Measurements from ENCODE around the gene CPSF3. TPM values are rescaled to one million over a fixed set of nuclear protein-coding genes. Genes with fewer than 3 reads are reported as not detected.

CPSF3 gene
- total and polyA plus RNA-seq, 2 of the 8 experiments (the other 6 are each of a cell fraction or from before 2014, with no cell fraction given): 44.5 to 93.3 TPM

DNA sequence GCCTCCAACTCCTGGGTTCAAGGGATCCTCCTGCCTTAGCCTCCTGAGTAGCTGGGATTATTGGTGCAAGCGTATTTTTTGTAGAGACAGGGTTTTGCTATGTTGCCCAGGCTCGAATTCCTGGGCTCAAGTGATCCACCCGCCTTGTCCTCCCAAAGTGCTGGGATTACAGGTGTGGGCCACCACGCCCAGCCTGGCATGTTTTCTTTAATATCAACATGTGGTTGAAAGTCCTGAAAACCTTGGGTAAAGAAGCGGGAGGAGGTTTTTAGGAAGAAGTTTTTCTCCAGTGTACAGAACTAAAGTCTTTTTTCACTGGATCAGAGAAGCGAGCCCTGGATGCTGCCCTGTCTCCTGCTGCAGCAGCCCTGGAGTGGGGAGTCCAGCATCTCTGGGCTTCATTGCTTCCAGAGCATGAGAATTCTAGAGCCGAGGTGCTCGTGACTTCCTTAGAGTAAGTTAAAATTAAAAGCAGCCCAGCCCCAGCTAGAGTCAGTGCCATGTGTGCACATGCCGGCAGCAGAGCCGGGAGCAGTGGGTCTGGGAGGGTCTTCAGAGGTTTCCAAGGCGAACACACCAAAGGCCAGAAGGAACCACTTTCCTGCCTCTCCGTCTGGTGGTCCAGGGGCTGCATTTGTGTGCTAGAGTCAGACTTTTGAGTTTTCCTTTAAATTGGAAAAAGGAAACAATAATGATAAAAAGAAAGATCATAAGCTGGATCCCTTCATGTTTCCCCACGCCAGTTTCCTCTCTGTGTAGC, 31.3 kb upstream of the CPSF3 start:
- POLR2A ChIA-PET (ENCODE audit: partially characterized antibody): no interaction called here
- no peak overlapping the region for H4K5ac ChIP-seq (ENCODE audit: insufficient read length, low read depth, low read length)
- WGBS, 2 experiments (ENCODE audit: extremely low coverage in 1 of 2, insufficient coverage in 1 of 2, insufficient read length in 1 of 2, insufficient replicate concordance in 2 of 2, low coverage in 1 of 2, low lambda C conversion rate in 2 of 2, missing lambda C conversion rate in 1 of 2): 85% methylated on average over 13 of the region's 13 CpGs; no CpG with 5 or more reads in 1 of the 2 experiments
- FAIRE-seq: no peak
- H2BK120ac ChIP-seq (replicated peaks; ENCODE audit: low read depth, low read length): no peak overlapping the region
- H3K9ac ChIP-seq (replicated peaks in 1 of 4; ENCODE audit: extremely low read depth in 1 of 4, low read depth in 3 of 4, low read length in 3 of 4): no peak overlapping the region
- H2BK20ac ChIP-seq (ENCODE audit: low read length): no peak overlapping the region
- no peaks in the 10 kb centered on the region for H3K79me2 ChIP-seq (ENCODE audit: control insufficient read depth in 1 of 2, insufficient read depth in 2 of 2, low read length in 2 of 2)
- 0 out of 2 replicates have a peak overlapping the region, but pooled peaks have one; percentile 28 for H2AK5ac ChIP-seq (ENCODE audit: low read depth, low read length)
- no peak overlapping the region for H2BK12ac ChIP-seq (ENCODE audit: low read depth, low read length)
- no peaks in the 10 kb centered on the region for H3K27me3 ChIP-seq (replicated peaks in 1 of 4; ENCODE audit: control insufficient read depth in 3 of 4, extremely low read depth in 1 of 4, insufficient read depth in 3 of 4, low read length in 3 of 4)
- no peak overlapping the region for H3K4me3 ChIP-seq (ENCODE audit: extremely low read depth in 1 of 4, insufficient read depth in 2 of 4, low read depth in 3 of 4, low read length in 4 of 4)
- H3K79me1 ChIP-seq (ENCODE audit: low read depth, low read length): no peaks in the 10 kb centered on the region
- no peak overlapping the region for H3K27ac ChIP-seq (ENCODE audit: low read depth, low read length)
- peaks cover 0 to 7% (median 2%) of the 10 kb centered on the region in 4 experiments; a peak in 5 of 8 replicates for H3K36me3 ChIP-seq (ENCODE audit: control insufficient read depth in 2 of 4, insufficient read depth in 4 of 4, low read length in 3 of 4)
- H4K8ac ChIP-seq (ENCODE audit: extremely low read depth, insufficient read depth, low read length): no peak overlapping the region; the same call in 1 of the 2 replicates
- no peak overlapping the region for H2BK15ac ChIP-seq (ENCODE audit: low read length)
- DNase-seq (ENCODE audit: low read depth in 1 of 2, low spot score in 2 of 2): no peak
- H3K14ac ChIP-seq (ENCODE audit: insufficient read length): no peak overlapping the region
- H4K20me1 ChIP-seq (replicated peaks in 1 of 2; ENCODE audit: control insufficient read depth in 1 of 2, insufficient read depth in 2 of 2, low read length in 2 of 2): peaks cover 4% of the 10 kb centered on the region in 2 experiments
- no peaks in the 10 kb centered on the region for H3K23me2 ChIP-seq (ENCODE audit: low read depth, low read length)
- H4K91ac ChIP-seq (replicated peaks; ENCODE audit: insufficient read length, low read length): no peak overlapping the region
- H2AFZ ChIP-seq (ENCODE audit: low read length): no peak overlapping the region
- CTCF ChIA-PET (ENCODE audit: partially characterized antibody): interaction anchor here (0.7 to 1.2 kb wide), 7 partner anchors 14 to 250 kb away, joined by 3 to 5 read pairs (median 3); partner anchors contain the start of gene ASAP2
- H3K4me1 ChIP-seq (replicated peaks in 1 of 4; ENCODE audit: control insufficient read depth in 3 of 4, insufficient read depth in 4 of 4, low read length in 3 of 4): peaks cover 4 to 7% (median 6%) of the 10 kb centered on the region in 4 experiments; a peak in 6 of 7 replicates
- H3K18ac ChIP-seq (ENCODE audit: extremely low read depth, low read length): no peak overlapping the region
- H3K4me2 ChIP-seq (ENCODE audit: insufficient read depth in 1 of 2, low read depth in 2 of 2, low read length in 2 of 2): 0 out of 4 replicates have a peak overlapping the region, but pooled peaks of 1 of the 2 experiments have one; percentile 3
- H3K9me3 ChIP-seq (ENCODE audit: insufficient read depth in 2 of 2, low read depth in 1 of 2, low read length in 1 of 2): no peaks in the 10 kb centered on the region
- H3K4ac ChIP-seq (replicated peaks; ENCODE audit: insufficient read length, low read depth, low read length): no peak overlapping the region
- no peak overlapping the region for H3K56ac ChIP-seq (replicated peaks; ENCODE audit: insufficient read length, low read depth, low read length)
- H2BK5ac ChIP-seq (ENCODE audit: low read depth, low read length): no peak overlapping the region
- H3K23ac ChIP-seq (ENCODE audit: insufficient read length): no peak overlapping the region
- TF ChIP-seq CBX8 (IDR thresholded peaks at IDR 0.05; ENCODE audit: borderline replicate concordance, low read depth, low read length) (no peak), FOSL1 (IDR thresholded peaks at IDR 0.05; ENCODE audit: insufficient read depth, low read depth, low read length) (no peak), EGR1 (IDR thresholded peaks at IDR 0.05; ENCODE audit: borderline replicate concordance, low read depth, low read length) (no peak), BCL11A (IDR thresholded peaks at IDR 0.05; ENCODE audit: low read depth in 2 of 2, low read length in 2 of 2) (no peak), SP4 (IDR thresholded peaks at IDR 0.05; ENCODE audit: low read length) (no peak), JUND (IDR thresholded peaks at IDR 0.05; ENCODE audit: low read length) (no peak)
- TF ChIP-seq, protein P1, sequence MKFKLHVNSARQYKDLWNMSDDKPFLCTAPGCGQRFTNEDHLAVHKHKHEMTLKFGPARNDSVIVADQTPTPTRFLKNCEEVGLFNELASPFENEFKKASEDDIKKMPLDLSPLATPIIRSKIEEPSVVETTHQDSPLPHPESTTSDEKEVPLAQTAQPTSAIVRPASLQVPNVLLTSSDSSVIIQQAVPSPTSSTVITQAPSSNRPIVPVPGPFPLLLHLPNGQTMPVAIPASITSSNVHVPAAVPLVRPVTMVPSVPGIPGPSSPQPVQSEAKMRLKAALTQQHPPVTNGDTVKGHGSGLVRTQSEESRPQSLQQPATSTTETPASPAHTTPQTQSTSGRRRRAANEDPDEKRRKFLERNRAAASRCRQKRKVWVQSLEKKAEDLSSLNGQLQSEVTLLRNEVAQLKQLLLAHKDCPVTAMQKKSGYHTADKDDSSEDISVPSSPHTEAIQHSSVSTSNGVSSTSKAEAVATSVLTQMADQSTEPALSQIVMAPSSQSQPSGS (IDR thresholded peaks at IDR 0.05; ENCODE audit: low read length): no peak
